ENCODE measurements around the gene CORO1C. TPM values are rescaled to one million over a fixed set of nuclear protein-coding genes. Genes with fewer than 3 reads are reported as not detected.

The CORO1C gene
- total RNA-seq, 1 donor, result 261 TPM

- H3K4me2 ChIP-seq (ENCODE audit: insufficient read depth, low read length), result peak overlapping the region; percentile 20
- DNase-seq (ENCODE audit: insufficient read length, low spot score, missing footprints), result no peak
- H3K79me2 ChIP-seq (ENCODE audit: insufficient read depth, low read length), result peaks cover 100% of the 10 kb centered on the region
- no peak overlapping the region for H2AFZ ChIP-seq (ENCODE audit: low read length)
- peaks cover 60% of the 10 kb centered on the region for H4K20me1 ChIP-seq (ENCODE audit: insufficient read depth, low read length)
- peaks cover 48% of the 10 kb centered on the region for H3K4me1 ChIP-seq (ENCODE audit: insufficient read depth, low read length)
- H3K27ac ChIP-seq (ENCODE audit: low read depth, low read length), result peak overlapping the region; percentile 44
- H3K36me3 ChIP-seq (ENCODE audit: insufficient read depth, low read length), result peaks cover 40% of the 10 kb centered on the region
- TF ChIP-seq, protein P1, sequence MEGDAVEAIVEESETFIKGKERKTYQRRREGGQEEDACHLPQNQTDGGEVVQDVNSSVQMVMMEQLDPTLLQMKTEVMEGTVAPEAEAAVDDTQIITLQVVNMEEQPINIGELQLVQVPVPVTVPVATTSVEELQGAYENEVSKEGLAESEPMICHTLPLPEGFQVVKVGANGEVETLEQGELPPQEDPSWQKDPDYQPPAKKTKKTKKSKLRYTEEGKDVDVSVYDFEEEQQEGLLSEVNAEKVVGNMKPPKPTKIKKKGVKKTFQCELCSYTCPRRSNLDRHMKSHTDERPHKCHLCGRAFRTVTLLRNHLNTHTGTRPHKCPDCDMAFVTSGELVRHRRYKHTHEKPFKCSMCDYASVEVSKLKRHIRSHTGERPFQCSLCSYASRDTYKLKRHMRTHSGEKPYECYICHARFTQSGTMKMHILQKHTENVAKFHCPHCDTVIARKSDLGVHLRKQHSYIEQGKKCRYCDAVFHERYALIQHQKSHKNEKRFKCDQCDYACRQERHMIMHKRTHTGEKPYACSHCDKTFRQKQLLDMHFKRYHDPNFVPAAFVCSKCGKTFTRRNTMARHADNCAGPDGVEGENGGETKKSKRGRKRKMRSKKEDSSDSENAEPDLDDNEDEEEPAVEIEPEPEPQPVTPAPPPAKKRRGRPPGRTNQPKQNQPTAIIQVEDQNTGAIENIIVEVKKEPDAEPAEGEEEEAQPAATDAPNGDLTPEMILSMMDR (IDR thresholded peaks at IDR 0.05; ENCODE audit: extremely low read depth, low read depth, low read length), result no peak
- no peaks in the 10 kb centered on the region for H3K27me3 ChIP-seq (ENCODE audit: insufficient read depth, low read length)
- H3K4me3 ChIP-seq (ENCODE audit: insufficient read depth, low read length), result no peak overlapping the region
- H3K9me3 ChIP-seq (ENCODE audit: low read depth, low read length), result no peaks in the 10 kb centered on the region
Observed at GRCh38 chr12:108712925-108713203, 18.5 kb downstream of the CORO1C start.

DNA sequence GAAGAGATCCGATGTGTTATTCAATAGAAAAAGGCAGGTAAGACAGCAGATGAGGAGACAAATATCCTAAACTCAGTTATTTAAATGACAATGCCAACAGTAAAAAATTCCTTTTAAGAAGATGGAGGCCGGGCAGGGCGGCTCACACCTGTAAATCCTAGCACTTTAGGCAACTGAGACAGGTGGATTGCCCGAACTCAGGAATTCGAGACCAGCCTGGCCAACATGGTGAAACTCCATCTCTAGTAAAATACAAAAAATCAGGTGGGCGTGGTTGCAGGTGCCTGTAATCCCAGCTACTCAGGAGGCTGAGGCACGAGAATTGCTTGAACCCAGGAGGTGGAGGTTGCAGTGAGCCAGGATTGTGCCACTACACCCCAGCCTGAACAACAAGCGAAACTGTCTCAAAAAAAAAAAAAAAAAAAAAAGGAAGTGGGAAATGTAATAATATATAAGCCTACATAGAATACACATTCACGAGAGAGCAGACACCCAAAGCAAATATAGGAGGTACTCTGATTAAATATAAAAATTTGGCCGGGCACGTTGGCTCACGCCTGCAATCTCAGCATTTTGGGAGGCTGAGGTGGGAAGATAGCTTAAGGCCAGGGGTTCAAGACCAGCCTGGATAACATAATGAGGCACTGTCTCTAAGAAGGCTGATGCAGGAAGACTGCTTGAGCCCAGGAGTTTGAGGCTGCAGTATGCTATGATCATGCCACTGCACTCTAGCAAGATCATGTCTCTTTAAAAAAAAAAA is 19.0 kb downstream of the CORO1C start:
- TF ChIP-seq, protein P1 (IDR thresholded peaks at IDR 0.05; ENCODE audit: extremely low read depth, low read depth, low read length), result no peak
- no peak overlapping the region for H2AFZ ChIP-seq (ENCODE audit: low read length)
- H3K4me2 ChIP-seq (ENCODE audit: insufficient read depth, low read length), result peak overlapping the region; percentile 20
- H3K9me3 ChIP-seq (ENCODE audit: low read depth, low read length), result no peaks in the 10 kb centered on the region
- no peak for DNase-seq (ENCODE audit: insufficient read length, low spot score, missing footprints)
- H3K4me1 ChIP-seq (ENCODE audit: insufficient read depth, low read length), result peaks cover 46% of the 10 kb centered on the region
- peaks cover 35% of the 10 kb centered on the region for H3K36me3 ChIP-seq (ENCODE audit: insufficient read depth, low read length)
- H3K27ac ChIP-seq (ENCODE audit: low read depth, low read length), result no peak overlapping the region
- peaks cover 63% of the 10 kb centered on the region for H4K20me1 ChIP-seq (ENCODE audit: insufficient read depth, low read length)
- peaks cover 100% of the 10 kb centered on the region for H3K79me2 ChIP-seq (ENCODE audit: insufficient read depth, low read length)
- H3K27me3 ChIP-seq (ENCODE audit: insufficient read depth, low read length), result no peaks in the 10 kb centered on the region
- no peak overlapping the region for H3K4me3 ChIP-seq (ENCODE audit: insufficient read depth, low read length)

DNA sequence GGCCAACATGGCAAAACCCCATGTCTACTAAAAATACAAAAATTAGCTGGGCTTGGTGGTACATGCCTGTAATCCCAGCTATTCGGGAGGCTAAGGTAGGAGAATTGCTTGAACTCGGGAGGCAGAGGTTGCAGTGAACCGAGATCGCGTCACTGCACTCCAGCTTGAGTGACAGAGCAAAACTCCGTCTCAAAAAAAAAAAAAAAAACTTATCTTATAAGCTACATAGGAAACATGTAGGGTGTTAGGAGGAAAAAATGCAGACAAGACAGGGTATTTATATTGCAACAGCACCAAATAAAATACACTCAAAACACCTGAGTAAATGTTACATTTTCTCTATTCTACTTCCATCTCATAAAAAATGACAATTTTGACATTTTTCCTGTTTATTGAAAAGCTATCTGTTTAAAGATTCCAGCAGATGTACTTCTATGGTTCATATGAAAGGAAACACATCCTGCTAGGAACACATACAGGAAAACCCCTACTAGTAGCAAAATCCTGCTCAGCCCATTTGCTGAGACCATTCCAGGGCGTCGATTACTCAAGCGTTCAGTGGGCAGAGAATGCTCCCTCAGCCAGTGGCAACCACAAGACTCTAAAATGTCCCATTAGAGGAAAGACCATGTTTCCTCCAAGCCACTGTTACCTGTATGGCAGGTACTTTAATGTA is 19.7 kb downstream of the CORO1C start:
- Histone ChIP-seq H3K9me3 (ENCODE audit: low read depth, low read length) (no peaks in the 10 kb centered on the region), H3K4me1 (ENCODE audit: insufficient read depth, low read length) (peaks cover 39% of the 10 kb centered on the region), H3K4me2 (ENCODE audit: insufficient read depth, low read length) (no peak overlapping the region), H3K79me2 (ENCODE audit: insufficient read depth, low read length) (peaks cover 100% of the 10 kb centered on the region), H3K27me3 (ENCODE audit: insufficient read depth, low read length) (no peaks in the 10 kb centered on the region), H2AFZ (ENCODE audit: low read length) (no peak overlapping the region), H3K36me3 (ENCODE audit: insufficient read depth, low read length) (peaks cover 30% of the 10 kb centered on the region), H4K20me1 (ENCODE audit: insufficient read depth, low read length) (peaks cover 60% of the 10 kb centered on the region), H3K27ac (ENCODE audit: low read depth, low read length) (no peak overlapping the region), H3K4me3 (ENCODE audit: insufficient read depth, low read length) (no peak overlapping the region)
- TF ChIP-seq, protein P1 (IDR thresholded peaks at IDR 0.05; ENCODE audit: extremely low read depth, low read depth, low read length), result no peak
- no peak for DNase-seq (ENCODE audit: insufficient read length, low spot score, missing footprints)

- TF ChIP-seq, protein P1 (IDR thresholded peaks at IDR 0.05; ENCODE audit: extremely low read depth, low read depth, low read length), result no peak
- H3K4me2 ChIP-seq (ENCODE audit: insufficient read depth, low read length), result no peak overlapping the region
- peaks cover 100% of the 10 kb centered on the region for H3K79me2 ChIP-seq (ENCODE audit: insufficient read depth, low read length)
- H3K4me1 ChIP-seq (ENCODE audit: insufficient read depth, low read length), result peaks cover 34% of the 10 kb centered on the region
- H3K27ac ChIP-seq (ENCODE audit: low read depth, low read length), result peak overlapping the region; percentile 26
- H3K4me3 ChIP-seq (ENCODE audit: insufficient read depth, low read length), result no peak overlapping the region
- H3K9me3 ChIP-seq (ENCODE audit: low read depth, low read length), result no peaks in the 10 kb centered on the region
- DNase-seq (ENCODE audit: insufficient read length, low spot score, missing footprints), result no peak
- no peaks in the 10 kb centered on the region for H3K27me3 ChIP-seq (ENCODE audit: insufficient read depth, low read length)
- peaks cover 35% of the 10 kb centered on the region for H3K36me3 ChIP-seq (ENCODE audit: insufficient read depth, low read length)
- H2AFZ ChIP-seq (ENCODE audit: low read length), result no peak overlapping the region
- peaks cover 60% of the 10 kb centered on the region for H4K20me1 ChIP-seq (ENCODE audit: insufficient read depth, low read length)
Observed at GRCh38 chr12:108709697-108710096, 21.6 kb downstream of the CORO1C start.

Data from osteoblast (primary cell).